Lower leg skin (tissue), 3 donors: ENCODE data around the gene FHAD1.

Source experiments
- POLR2A ChIP-seq, 2 donors: fragments of 450-650 bp; IDR thresholded peaks; one replicate each; pipeline ENCODE4 v1.6.1; 2016 to 2017; ENCODE audit warnings: antibody characterized with exemption in 2 of 2, mild to moderate bottlenecking in 1 of 2, moderate library complexity in 1 of 2
- TF ChIP-seq, protein P1 (sequence below), 3 donors: fragments of 450-650 bp; IDR thresholded peaks; one replicate each; pipeline ENCODE4 v1.5.1; 2016; ENCODE audit warnings: antibody characterized with exemption in 3 of 3, mild to moderate bottlenecking in 3 of 3, moderate library complexity in 2 of 3

- TF ChIP-seq, protein P1, sequence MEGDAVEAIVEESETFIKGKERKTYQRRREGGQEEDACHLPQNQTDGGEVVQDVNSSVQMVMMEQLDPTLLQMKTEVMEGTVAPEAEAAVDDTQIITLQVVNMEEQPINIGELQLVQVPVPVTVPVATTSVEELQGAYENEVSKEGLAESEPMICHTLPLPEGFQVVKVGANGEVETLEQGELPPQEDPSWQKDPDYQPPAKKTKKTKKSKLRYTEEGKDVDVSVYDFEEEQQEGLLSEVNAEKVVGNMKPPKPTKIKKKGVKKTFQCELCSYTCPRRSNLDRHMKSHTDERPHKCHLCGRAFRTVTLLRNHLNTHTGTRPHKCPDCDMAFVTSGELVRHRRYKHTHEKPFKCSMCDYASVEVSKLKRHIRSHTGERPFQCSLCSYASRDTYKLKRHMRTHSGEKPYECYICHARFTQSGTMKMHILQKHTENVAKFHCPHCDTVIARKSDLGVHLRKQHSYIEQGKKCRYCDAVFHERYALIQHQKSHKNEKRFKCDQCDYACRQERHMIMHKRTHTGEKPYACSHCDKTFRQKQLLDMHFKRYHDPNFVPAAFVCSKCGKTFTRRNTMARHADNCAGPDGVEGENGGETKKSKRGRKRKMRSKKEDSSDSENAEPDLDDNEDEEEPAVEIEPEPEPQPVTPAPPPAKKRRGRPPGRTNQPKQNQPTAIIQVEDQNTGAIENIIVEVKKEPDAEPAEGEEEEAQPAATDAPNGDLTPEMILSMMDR (IDR thresholded peaks at IDR 0.05), result no peak
- no peak for TF ChIP-seq POLR2A (IDR thresholded peaks at IDR 0.05)
These were observed 90.8 kb downstream of the FHAD1 start for GRCh38 chr1:15337656-15338402.
